ENCODE measurements around the gene PTAR1.

Gene PTAR1

GRCh38 chr9:69672596-69673310, 87.1 kb downstream of the PTAR1 start:
- peak; percentile 87 for DNase-seq

GRCh38 chr9:69671879-69672595, 87.8 kb downstream of the PTAR1 start, which contains the start of gene APBA1:
APBA1 (minus strand) TSS chr9:69672371.
- peak; percentile 71 for DNase-seq

GRCh38 chr9:69671311-69671878, 88.4 kb downstream of the PTAR1 start:
- no peak for DNase-seq

GRCh38 chr9:69667306-69667705, 92.5 kb downstream of the PTAR1 start:
- DNase-seq = no peak

- DNase-seq = no peak
Measured at GRCh38 chr9:69660304-69660703, 99.5 kb downstream of the PTAR1 start.
